ENCODE measurements around the gene CRHR1.

The CRHR1 gene

DNA sequence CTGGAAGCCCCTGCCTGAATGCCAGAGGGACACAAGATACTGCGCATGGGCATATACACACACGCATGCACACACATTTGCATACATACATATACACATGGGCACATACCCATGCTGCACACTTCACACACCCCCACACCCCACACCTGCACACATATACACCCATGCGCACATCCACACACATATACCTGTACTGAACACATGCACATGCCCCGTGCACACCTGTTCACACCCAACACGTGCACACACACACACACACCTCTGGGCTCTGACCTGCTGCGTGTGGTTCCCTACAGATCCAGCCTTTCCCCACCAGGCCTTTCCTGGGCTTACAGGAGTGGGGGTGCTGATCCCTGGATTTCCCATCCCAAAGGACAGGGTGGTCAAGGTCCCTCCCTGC, 66.9 kb downstream of the CRHR1 start:
- DNase-seq = no peak
- WGBS (ENCODE audit: insufficient coverage) = 91% methylated on average over 6 of the region's 6 CpGs
- CTCF ChIA-PET = interaction anchor here (1.1 to 2.0 kb wide), 7 partner anchors 13 to 438 kb away, joined by 3 to 9 read pairs (median 7); no protein-coding TSS in a partner anchor

DNA sequence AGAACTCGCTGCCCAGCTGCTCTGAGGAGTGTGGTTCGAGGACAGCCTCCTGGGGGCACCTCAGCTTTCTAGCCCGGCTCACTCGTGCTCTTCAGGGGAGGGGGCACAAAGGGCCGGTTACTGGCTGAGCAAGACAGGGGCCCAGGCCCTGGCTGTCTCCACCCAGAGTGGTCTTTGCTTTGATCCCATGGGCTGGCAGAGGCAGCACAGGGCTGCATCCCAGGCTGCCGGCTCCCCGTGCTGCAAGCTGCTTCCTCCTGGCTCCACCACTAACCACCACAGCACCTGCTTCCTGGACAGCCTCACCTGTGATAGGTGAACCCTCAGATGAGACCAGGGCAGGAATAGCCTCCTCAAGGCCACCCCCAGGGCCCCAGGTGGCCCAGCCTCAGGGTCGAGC, 67.3 kb downstream of the CRHR1 start:
- peak in 2 of 3 donors; percentile 22 to 28 for DNase-seq
- Histone ChIP-seq H3K9me3 (ENCODE audit: control extremely low read depth in 1 of 5, control insufficient read depth in 4 of 5, insufficient read depth in 2 of 5, low read depth in 1 of 5, low read length in 4 of 5) (no peaks in the 10 kb centered on the region), H3K4me1 (ENCODE audit: control extremely low read depth in 1 of 4, control insufficient read depth in 4 of 4, insufficient read depth in 4 of 4, low read length in 3 of 4) (peaks cover 0 to 3% (median 0%) of the 10 kb centered on the region in 4 experiments), H3K4me3 (ENCODE audit: control insufficient read depth in 1 of 7, extremely low read depth in 1 of 7, insufficient read depth in 4 of 7, low read depth in 2 of 7, low read length in 6 of 7) (no peak overlapping the region), H3K27ac (ENCODE audit: insufficient read depth in 1 of 2, low read depth in 1 of 2, low read length in 2 of 2, poor library complexity in 1 of 2, severe bottlenecking in 2 of 2) (no peak overlapping the region), H3K36me3 (ENCODE audit: control insufficient read depth in 4 of 4, insufficient read depth in 4 of 4, low read length in 3 of 4) (no peaks in the 10 kb centered on the region), H3K27me3 (replicated peaks in 2 of 5; ENCODE audit: control insufficient read depth in 4 of 5, insufficient read depth in 5 of 5, low read length in 4 of 5) (peaks cover 0 to 22% (median 10%) of the 10 kb centered on the region in 5 experiments)
- ChIA-PET POLR2A (interaction anchor here (0.6 to 0.8 kb wide), 2 partner anchors 45 to 209 kb away, joined by 3 to 4 read pairs; no protein-coding TSS in a partner anchor), CTCF (interaction anchor here (0.9 to 2.0 kb wide), 17 partner anchors 9 to 439 kb away, joined by 3 to 11 read pairs (median 4); no protein-coding TSS in a partner anchor)
- WGBS (ENCODE audit: insufficient coverage) = 47% methylated on average over 8 of the region's 8 CpGs

More for the DNA sequence above, 66.9 kb downstream of the CRHR1 start:
- no peak overlapping the region for H3K27ac ChIP-seq (ENCODE audit: insufficient read depth in 1 of 2, low read depth in 1 of 2, low read length in 2 of 2, poor library complexity in 1 of 2, severe bottlenecking in 2 of 2)
- peaks cover 0 to 22% (median 10%) of the 10 kb centered on the region in 5 experiments for H3K27me3 ChIP-seq (replicated peaks in 2 of 5; ENCODE audit: control insufficient read depth in 4 of 5, insufficient read depth in 5 of 5, low read length in 4 of 5)
- H3K36me3 ChIP-seq (ENCODE audit: control insufficient read depth in 4 of 4, insufficient read depth in 4 of 4, low read length in 3 of 4) = no peaks in the 10 kb centered on the region
- H3K4me1 ChIP-seq (ENCODE audit: control extremely low read depth in 1 of 4, control insufficient read depth in 4 of 4, insufficient read depth in 4 of 4, low read length in 3 of 4) = peaks cover 0 to 3% (median 0%) of the 10 kb centered on the region in 4 experiments
- H3K4me3 ChIP-seq (ENCODE audit: control insufficient read depth in 1 of 7, extremely low read depth in 1 of 7, insufficient read depth in 4 of 7, low read depth in 2 of 7, low read length in 6 of 7) = no peak overlapping the region
- POLR2A ChIA-PET = interaction anchor here (0.6 to 0.8 kb wide), 2 partner anchors 44 to 209 kb away, joined by 3 to 4 read pairs; no protein-coding TSS in a partner anchor
- H3K9me3 ChIP-seq (ENCODE audit: control extremely low read depth in 1 of 5, control insufficient read depth in 4 of 5, insufficient read depth in 2 of 5, low read depth in 1 of 5, low read length in 4 of 5) = no peaks in the 10 kb centered on the region

DNA sequence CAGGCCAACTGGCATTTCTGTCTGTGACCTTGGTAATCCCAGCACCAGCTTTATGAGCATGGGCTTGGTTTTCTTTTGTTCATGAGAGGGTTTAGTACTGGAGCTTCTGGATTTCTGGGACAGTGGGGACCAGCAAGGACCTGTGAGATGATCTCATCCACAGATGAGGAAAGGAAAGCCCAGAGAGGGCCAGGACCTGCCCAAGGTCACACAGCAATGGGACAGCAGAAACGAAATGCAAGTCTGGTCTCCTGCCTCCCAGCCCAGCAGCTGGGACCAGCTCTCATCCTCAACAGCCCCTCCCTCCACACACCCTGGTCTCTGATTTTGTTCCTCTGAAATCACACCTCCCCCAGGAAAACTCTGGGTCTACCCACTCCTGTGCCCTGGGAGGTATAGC, 67.8 kb downstream of the CRHR1 start:
- no peak for DNase-seq
- peaks cover 0 to 22% (median 10%) of the 10 kb centered on the region in 5 experiments for H3K27me3 ChIP-seq (replicated peaks in 2 of 5; ENCODE audit: control insufficient read depth in 4 of 5, insufficient read depth in 5 of 5, low read length in 4 of 5)
- no CpG with 5 or more reads among the region's 1 CpG for WGBS (ENCODE audit: insufficient coverage)
- POLR2A ChIA-PET = interaction anchor here (0.6 to 0.8 kb wide), 2 partner anchors 45 to 210 kb away, joined by 3 to 4 read pairs; no protein-coding TSS in a partner anchor
- H3K36me3 ChIP-seq (ENCODE audit: control insufficient read depth in 4 of 4, insufficient read depth in 4 of 4, low read length in 3 of 4) = no peaks in the 10 kb centered on the region
- CTCF ChIA-PET = interaction anchor here (0.9 to 2.0 kb wide), 16 partner anchors 9 to 439 kb away, joined by 3 to 11 read pairs (median 4); no protein-coding TSS in a partner anchor
- no peaks in the 10 kb centered on the region for H3K9me3 ChIP-seq (ENCODE audit: control extremely low read depth in 1 of 5, control insufficient read depth in 4 of 5, insufficient read depth in 2 of 5, low read depth in 1 of 5, low read length in 4 of 5)
- H3K27ac ChIP-seq (ENCODE audit: insufficient read depth in 1 of 2, low read depth in 1 of 2, low read length in 2 of 2, poor library complexity in 1 of 2, severe bottlenecking in 2 of 2) = no peak overlapping the region
- H3K4me3 ChIP-seq (ENCODE audit: control insufficient read depth in 1 of 7, extremely low read depth in 1 of 7, insufficient read depth in 4 of 7, low read depth in 2 of 7, low read length in 6 of 7) = no peak overlapping the region
- H3K4me1 ChIP-seq (ENCODE audit: control extremely low read depth in 1 of 4, control insufficient read depth in 4 of 4, insufficient read depth in 4 of 4, low read length in 3 of 4) = peaks cover 0 to 3% (median 0%) of the 10 kb centered on the region in 4 experiments

DNA sequence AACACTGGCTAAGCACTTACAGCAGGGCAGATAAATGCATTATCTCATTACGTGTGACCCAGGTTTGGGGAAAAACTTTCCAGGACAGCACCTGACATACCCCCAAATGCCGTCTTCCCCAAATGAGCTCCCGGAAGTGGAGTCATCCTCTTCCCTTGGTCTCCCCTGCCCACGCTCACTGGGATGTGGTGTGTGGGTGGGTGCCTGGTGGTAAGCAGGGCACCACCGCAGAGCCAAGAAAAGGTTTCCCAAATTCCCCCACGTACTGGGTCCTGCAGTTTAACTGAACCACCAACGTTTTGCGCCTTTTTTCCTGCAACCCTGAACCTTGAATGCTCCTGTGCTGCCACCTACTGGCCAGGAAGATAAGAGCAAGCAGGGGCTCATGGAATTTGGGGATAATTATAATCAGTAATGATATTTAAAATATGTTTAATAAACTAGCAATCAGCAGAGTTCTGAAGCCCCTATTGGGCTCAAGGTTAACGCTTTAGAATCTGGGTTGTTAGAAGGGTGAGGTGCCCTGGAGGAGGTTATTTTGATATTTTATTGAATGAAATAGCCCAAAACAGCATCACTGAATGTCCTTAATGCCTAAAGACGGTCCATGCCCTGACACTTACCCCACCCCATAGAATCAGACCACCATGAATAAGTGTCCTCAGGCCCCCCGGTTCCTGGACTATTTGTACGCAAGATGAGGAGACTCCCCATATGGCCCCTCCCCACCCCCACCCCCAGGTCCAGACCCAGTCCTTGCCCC, 68.6 kb downstream of the CRHR1 start:
- no peaks in the 10 kb centered on the region for H3K36me3 ChIP-seq (ENCODE audit: control insufficient read depth in 4 of 4, insufficient read depth in 4 of 4, low read length in 3 of 4)
- H3K27ac ChIP-seq (ENCODE audit: insufficient read depth in 1 of 2, low read depth in 1 of 2, low read length in 2 of 2, poor library complexity in 1 of 2, severe bottlenecking in 2 of 2) = no peak overlapping the region
- DNase-seq = peak; percentile 58 to 80 (median 72)
- no peak overlapping the region for H3K4me3 ChIP-seq (ENCODE audit: control insufficient read depth in 1 of 7, extremely low read depth in 1 of 7, insufficient read depth in 4 of 7, low read depth in 2 of 7, low read length in 6 of 7)
- peaks cover 0 to 3% (median 0%) of the 10 kb centered on the region in 4 experiments for H3K4me1 ChIP-seq (ENCODE audit: control extremely low read depth in 1 of 4, control insufficient read depth in 4 of 4, insufficient read depth in 4 of 4, low read length in 3 of 4)
- peaks cover 0 to 22% (median 10%) of the 10 kb centered on the region in 5 experiments for H3K27me3 ChIP-seq (replicated peaks in 2 of 5; ENCODE audit: control insufficient read depth in 4 of 5, insufficient read depth in 5 of 5, low read length in 4 of 5)
- CTCF ChIA-PET = interaction anchor here (0.9 to 2.0 kb wide), 15 partner anchors 10 to 440 kb away, joined by 3 to 11 read pairs (median 4); no protein-coding TSS in a partner anchor
- POLR2A ChIA-PET = no interaction called here
- WGBS (ENCODE audit: insufficient coverage) = 50% methylated on average over 1 of the region's 12 CpGs
- no peaks in the 10 kb centered on the region for H3K9me3 ChIP-seq (ENCODE audit: control extremely low read depth in 1 of 5, control insufficient read depth in 4 of 5, insufficient read depth in 2 of 5, low read depth in 1 of 5, low read length in 4 of 5)

DNA sequence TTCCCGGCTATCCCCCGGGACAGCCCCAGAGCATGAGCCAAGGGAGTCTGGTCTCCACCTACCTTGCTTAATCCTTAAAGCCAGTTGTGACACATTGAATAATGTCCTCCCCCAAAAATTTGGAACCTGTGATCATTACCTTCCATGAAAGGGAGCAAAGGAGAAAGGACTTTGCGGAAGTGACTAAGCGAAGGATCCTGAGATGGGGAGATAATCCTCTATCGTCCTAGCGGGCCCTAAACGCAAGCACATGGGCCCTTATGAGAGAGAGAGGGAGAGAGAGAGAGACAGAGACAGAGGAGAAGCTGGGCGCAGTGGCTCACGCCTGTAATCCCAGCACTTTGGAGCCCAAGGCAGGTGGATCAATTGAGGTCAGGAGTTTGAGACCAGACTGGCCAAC, 70.1 kb downstream of the CRHR1 start:
- Histone ChIP-seq H3K27ac (ENCODE audit: insufficient read depth in 1 of 2, low read depth in 1 of 2, low read length in 2 of 2, poor library complexity in 1 of 2, severe bottlenecking in 2 of 2) (no peak overlapping the region), H3K4me1 (ENCODE audit: control extremely low read depth in 1 of 4, control insufficient read depth in 4 of 4, insufficient read depth in 4 of 4, low read length in 3 of 4) (peaks cover 0 to 3% (median 0%) of the 10 kb centered on the region in 4 experiments), H3K36me3 (ENCODE audit: control insufficient read depth in 4 of 4, insufficient read depth in 4 of 4, low read length in 3 of 4) (no peaks in the 10 kb centered on the region), H3K4me3 (ENCODE audit: control insufficient read depth in 1 of 7, extremely low read depth in 1 of 7, insufficient read depth in 4 of 7, low read depth in 2 of 7, low read length in 6 of 7) (no peak overlapping the region), H3K9me3 (ENCODE audit: control extremely low read depth in 1 of 5, control insufficient read depth in 4 of 5, insufficient read depth in 2 of 5, low read depth in 1 of 5, low read length in 4 of 5) (no peaks in the 10 kb centered on the region), H3K27me3 (replicated peaks in 2 of 5; ENCODE audit: control insufficient read depth in 4 of 5, insufficient read depth in 5 of 5, low read length in 4 of 5) (peaks cover 0 to 22% (median 10%) of the 10 kb centered on the region in 5 experiments)
- WGBS (ENCODE audit: insufficient coverage) = 83% methylated on average over 7 of the region's 9 CpGs
- no peak for DNase-seq
- CTCF ChIA-PET = interaction anchor here (1.6 kb wide), 1 partner anchor 214 kb away, joined by 4 read pairs; no protein-coding TSS in a partner anchor
- POLR2A ChIA-PET = no interaction called here

DNA sequence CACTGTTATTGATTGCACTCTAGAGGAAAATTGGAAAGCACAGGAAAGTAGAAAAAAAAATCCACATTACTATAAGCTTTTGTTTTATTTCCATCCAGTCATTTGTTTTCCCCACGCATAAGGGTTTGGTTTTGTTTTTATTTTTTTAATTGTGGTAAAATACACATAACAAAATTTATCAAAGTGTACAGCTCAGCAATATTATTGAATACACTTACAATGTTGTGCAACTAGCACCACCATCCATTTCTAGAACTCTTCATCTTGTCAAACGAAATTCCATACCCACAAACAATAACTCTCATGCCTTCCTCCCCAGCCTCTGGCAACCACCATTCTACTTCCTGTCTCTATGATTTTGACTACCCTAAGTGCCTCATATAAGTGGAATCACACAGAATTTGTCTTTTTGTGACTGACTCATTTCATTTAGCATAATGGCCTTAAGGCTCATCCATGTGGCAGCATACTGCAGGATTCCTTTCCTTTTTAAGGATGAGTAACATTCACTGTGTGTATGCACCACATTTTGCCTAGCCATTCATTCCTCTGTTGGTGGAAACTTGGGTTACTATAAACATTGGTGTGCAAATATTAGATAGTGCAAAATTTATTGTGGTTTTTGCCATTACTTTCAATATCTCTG, 71.7 kb downstream of the CRHR1 start:
- no peak for DNase-seq
- H3K9me3 ChIP-seq (ENCODE audit: control extremely low read depth in 1 of 5, control insufficient read depth in 4 of 5, insufficient read depth in 2 of 5, low read depth in 1 of 5, low read length in 4 of 5) = no peaks in the 10 kb centered on the region
- WGBS (ENCODE audit: insufficient coverage) = 20% methylated on average over 1 of the region's 2 CpGs
- POLR2A ChIA-PET = interaction anchor here (0.7 kb wide), 1 partner anchor 18 kb away, joined by 3 read pairs; no protein-coding TSS in a partner anchor
- H3K4me3 ChIP-seq (ENCODE audit: control insufficient read depth in 1 of 7, extremely low read depth in 1 of 7, insufficient read depth in 4 of 7, low read depth in 2 of 7, low read length in 6 of 7) = no peak overlapping the region
- CTCF ChIA-PET = interaction anchor here (1.6 kb wide), 1 partner anchor 216 kb away, joined by 4 read pairs; no protein-coding TSS in a partner anchor
- peaks cover 0 to 3% (median 0%) of the 10 kb centered on the region in 4 experiments for H3K4me1 ChIP-seq (ENCODE audit: control extremely low read depth in 1 of 4, control insufficient read depth in 4 of 4, insufficient read depth in 4 of 4, low read length in 3 of 4)
- H3K36me3 ChIP-seq (ENCODE audit: control insufficient read depth in 4 of 4, insufficient read depth in 4 of 4, low read length in 3 of 4) = no peaks in the 10 kb centered on the region
- peaks cover 0 to 27% (median 5%) of the 10 kb centered on the region in 5 experiments for H3K27me3 ChIP-seq (replicated peaks in 2 of 5; ENCODE audit: control insufficient read depth in 4 of 5, insufficient read depth in 5 of 5, low read length in 4 of 5)
- H3K27ac ChIP-seq (ENCODE audit: insufficient read depth in 1 of 2, low read depth in 1 of 2, low read length in 2 of 2, poor library complexity in 1 of 2, severe bottlenecking in 2 of 2) = no peak overlapping the region

Data from common myeloid progenitor, CD34-positive (primary cell).